OCI-M2 (cell line): ENCODE data around the gene SCAP.
A peak's percentile ranks its signal among the peaks of the same experiment; 100 is the strongest.

ENCODE experiments used
- DNase-seq: peaks from one replicate; lab custom pipeline; 2025; ENCODE audit not compliant: unreplicated experiment; lab: John Stamatoyannopoulos, UW

Gene SCAP

DNA sequence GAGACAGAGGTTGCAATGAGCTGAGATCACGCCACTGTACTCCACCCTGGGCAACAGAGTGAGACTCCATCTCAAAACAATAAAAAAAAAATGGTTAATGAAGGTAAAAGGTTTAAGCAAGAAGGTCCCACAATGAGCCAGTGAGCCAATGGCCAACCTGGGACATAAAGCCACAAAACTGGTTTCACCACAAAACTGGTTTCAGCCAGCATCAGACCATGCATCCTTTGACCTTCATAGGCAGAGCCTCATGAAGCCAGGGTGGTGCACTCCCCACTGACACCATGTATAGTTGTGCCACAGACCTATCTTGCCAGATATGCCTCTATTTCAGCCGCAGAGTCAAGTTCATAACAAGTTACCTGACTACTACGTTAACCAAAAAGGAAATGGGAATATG lies 41.9 kb downstream of the SCAP start:
- no peak for DNase-seq

DNA sequence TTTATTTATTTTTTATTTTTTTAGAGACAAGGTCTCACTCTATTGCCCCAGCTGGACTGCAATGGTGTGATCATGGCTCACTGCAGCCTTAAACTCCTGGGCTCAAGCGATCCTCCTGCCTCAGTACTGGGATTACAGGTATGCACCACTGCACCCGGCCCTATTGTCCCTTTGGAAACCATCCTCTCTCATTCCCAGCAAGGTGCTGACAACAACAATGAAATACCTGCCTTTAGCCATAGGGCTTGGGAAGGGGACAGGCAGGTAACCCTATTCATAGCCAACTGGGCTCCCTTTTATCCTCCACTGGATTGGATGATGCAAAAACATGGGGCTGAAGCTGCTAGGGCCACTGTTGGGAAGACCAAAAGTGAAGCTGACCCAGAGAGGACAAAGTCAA lies 43.1 kb downstream of the SCAP start:
- DNase-seq: no peak

DNA sequence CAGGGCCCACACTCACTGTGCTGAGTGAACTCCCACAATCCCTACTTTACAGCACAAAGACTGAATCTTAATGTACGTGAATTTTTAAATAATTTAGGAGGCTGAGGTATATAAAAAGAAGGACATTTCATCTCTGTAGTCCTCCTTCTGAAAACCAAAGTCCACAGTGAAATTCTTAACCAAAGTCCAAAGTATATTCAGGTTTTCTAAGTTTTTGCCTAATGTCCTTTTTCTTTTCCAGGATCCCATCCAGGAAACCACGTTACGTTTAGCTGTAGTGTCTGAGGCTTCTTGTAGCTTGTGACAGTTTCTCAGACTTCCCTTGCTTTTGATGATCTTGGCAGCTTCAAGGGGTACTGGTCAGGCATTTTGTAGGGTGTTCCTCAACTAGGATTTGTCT lies 44.5 kb downstream of the SCAP start:
- DNase-seq: no peak

DNA sequence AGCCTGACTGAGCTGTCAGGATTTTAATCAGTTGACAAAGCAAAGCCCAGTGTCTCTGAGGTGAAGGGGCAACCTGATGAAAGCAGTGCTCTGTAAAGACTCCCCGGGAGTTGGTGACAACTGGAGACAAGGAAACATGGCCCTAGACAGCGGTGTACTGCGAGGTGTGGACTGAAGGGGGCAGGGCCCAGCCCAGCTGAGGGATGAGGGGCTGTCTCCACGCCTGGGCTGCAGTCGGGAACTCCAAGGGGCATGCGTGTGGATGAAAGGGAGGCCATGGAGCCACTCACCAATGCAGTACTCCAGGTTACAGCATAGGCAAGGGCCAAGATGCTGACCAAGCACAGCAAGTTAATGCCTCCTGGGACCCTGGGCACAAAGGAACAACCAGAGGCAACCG lies 45.1 kb downstream of the SCAP start:
- no peak for DNase-seq

DNA sequence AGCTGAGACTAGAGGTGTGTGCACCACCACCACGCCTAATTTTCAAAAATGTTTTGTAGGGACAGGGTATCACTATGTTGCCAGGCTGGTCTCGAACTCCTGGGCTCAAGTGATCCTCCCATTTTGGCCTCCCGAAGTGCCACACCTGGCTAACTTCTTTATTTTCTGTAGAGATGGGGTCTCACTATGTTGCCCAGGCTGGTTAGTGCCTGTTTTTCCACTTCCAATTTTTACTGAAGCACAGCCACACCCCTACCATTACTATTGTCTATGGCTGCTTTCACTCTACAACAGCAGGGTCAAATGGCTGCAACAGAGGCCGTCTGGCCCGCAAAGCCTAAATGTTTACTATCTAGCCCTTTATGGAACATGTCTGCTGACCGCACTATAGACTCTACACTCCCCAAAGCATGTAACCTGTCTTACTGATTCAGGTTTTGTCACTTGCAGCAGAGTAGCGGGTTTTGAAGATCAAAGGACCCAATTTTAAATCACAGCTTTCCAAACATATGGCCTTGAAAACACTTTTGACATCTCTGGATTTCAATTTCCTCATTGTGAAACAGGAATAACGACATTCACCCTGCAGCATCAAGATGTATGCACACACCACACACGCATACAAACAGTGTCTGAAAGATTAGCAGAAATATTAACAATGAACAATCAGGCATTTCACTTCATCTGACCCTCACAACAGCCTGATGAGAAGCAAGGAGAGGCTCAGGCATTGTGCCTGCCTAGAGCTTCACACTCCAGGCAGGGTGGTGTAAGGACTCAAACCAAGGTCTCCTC lies 46.1 kb downstream of the SCAP start:
- DNase-seq: no peak

DNA sequence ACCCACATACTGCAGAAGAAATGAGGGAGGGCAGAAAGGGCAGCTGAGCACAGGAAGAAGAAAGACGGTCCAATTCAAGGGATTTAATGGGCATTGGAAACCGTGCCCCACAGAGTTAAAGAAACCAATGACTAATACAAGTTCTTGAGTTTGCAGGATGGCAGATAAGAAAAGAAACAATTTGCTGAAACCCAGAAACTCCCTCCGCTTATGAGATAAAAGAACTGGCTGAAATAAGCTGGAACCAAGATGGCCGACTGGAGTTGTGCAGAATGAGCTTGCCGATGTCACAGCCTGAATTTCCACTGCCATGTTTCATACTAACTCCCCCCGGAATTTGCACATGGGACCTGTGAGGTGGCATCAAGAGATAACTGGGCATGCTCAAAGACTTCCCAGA lies 47.1 kb downstream of the SCAP start:
- no peak for DNase-seq

DNA sequence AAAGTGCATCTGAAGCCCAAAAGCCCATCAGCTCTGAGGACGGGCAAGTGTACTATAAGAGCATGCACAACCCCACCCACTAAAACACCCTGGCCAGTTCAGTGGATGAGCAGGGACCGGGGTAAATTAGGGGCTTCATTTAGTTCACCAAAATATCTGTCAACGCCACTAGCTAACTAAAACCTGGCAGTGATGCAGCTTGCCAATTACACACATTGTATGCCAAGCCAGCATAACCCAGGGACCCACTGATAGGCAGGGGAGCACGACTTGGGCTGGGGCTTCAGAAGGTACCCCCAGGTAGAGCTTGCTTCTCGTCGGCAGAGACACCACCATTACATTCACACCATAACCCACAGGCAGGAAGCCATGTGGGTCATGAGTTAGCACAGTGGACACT lies 47.9 kb downstream of the SCAP start:
- no peak for DNase-seq

DNA sequence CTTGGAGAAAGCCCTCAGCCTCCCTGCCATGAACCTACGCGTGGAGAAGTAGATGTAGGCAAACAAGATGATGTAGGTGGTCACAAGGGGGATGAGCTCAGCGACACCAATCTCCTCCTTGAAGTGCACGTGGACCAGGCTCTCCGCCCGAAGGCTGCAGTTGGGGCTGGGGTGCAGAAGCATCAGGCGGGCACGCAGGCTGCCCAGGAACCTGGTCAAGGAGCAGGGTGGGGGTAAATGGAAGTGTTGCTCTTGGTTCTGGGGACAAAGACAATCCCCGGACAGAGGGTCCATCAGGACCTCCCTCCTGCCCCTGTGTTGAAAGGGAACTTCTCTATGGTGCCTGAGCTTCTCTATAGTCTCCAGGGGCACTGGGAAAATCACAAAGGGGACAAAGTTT lies 49.8 kb downstream of the SCAP start:
- DNase-seq: no peak

DNA sequence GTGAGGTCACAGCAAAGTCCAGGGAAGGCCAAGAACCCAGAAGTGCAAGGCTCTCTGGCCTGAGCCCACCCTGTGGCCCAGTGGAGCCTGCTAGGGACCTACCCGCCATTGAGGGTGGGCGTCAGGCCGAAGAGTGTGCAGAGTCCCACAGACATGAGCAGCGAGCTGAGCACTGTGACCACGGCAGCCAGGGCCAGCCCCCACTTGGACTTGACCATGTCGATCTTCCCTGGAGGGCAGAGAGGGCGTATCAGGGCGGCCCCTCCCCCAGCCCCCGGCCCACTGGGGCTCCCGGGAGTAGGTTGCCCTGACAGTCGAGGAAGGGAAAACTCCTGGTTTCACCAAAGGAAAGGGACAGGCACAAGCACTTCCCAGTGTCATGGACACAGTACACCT lies 50.4 kb downstream of the SCAP start:
- DNase-seq: no peak

DNA sequence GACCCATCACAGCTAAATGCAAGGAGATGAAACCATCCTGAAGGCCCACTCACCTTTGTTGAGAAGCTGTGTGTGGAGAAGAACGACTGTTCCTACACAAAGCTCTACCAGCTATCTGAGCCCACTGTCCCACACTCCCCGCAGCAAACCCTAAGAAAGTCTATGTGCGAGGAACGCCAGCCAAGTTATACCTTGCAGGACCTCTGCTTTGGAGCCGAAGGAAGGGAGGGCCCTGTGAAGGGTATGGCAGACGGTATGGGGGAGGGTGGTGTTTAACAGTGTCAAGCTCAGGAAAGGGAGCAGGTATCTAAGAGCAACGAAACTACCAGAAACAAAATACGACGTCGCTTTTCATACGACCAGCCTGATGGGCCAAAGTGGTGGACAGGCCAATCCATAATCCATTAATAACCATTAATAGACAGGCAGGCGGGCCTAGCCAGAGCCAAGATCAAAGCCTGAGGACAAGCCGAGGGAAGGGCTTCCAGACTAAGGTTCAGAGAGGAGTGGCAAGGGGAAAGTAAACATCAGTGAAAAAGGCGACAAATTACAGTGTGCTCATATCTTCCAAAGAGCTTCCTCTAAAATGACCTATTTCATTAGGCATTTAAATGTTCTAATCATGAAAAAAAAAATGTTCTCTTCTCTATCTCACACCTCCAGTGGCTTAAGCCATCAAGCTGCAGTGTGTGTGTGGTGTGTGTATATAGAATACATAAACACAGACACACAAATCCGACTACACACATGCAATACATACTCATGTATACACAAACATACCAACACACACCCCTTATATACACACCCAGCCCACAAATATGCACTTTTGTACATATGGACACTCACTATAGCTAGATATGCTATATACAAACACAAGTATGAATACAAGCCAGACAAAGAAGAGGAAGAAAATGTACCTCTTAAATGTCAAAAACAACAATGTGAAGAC lies 51.0 kb downstream of the SCAP start:
- DNase-seq: no peak

DNA sequence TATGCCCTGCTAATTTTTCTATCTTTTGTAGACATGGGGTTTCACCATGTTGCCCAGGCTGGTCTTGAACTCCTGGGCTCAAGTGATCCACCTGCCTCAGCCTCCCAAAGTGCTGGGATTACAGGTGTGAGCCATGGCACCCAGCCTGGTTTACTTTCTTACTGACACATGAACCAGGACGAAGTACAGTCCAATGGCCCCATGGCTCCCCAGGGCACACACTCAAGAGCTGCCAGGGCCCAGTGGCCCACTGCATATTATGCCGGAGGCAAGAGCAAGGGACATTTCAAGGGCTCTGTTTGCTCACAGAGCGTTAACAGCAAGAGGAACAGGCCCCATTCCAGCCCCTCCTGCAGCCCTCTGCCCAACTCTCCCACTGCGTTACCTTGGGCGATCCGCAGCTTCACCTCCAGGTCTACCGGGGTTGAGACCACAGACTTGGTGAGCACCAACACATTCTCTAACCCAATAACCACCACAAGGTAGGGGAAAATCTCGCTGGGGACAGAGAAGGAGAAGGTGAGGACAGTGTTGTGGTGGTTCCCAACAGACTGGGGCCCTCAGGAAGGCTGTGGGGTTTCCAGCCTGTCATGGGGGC lies 52.1 kb downstream of the SCAP start:
- no peak for DNase-seq

DNA sequence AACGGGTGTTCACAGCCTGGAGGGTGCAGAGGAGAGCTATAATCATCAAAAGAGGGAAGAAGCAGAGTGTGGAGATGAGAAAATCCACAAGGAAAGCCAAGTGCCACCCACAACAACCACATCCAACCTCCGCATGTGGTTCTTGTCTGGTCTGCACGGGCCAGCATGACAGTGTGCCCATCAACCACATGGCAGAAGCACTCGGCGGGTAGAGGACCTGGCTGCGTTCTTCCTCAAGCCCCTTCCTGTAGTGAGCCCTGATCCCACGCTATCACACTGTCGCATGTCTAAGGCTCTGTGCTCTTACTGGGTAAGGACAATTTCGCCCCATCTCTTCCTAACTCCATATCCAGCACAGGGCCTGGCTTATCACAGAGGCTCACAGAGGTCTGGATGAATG lies 53.0 kb downstream of the SCAP start:
- no peak for DNase-seq

DNA sequence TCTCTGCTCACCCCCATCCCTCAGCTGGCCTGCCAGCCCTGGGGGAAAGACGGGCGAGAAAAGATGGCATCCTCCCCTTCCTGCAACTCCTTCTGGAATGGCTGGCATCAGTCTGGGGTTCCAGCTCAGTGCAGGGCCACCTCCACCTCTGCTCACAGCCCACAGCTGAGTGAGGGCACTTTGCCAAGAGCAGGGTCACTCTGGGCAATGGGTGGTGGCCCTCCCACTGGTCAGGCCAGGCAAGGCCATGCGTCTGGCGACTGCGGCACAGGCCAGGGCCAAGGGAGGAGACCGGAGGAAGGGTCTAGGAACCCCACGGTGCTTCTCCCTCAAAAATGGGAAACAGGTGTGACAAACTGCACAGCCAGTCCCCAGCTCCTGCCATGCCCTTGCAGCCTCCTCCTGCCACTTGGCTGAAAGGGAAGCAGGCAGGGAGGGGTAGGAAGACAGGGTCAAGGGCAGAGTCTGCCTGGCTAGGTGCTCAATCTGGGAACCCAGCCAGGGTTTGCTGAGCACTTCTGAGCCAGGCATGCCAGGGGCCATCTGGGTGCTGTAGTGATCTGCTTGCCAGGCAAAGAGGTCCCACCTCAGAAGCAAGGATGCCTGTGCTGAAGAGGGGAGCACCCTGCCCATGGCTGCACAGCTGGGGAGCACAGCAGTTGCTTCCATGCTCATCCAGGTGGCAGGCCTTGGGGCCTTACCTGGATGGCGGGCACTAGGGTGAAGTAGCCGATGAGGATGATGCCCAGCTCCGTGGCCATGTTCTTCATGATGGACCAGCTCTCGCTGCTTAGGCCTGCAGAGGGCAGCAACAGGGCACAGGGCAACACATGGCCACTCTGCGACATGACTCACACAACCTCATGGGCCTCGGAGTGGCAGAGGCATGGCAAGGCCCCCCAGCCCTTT lies 53.7 kb downstream of the SCAP start:
- no peak for DNase-seq

DNA sequence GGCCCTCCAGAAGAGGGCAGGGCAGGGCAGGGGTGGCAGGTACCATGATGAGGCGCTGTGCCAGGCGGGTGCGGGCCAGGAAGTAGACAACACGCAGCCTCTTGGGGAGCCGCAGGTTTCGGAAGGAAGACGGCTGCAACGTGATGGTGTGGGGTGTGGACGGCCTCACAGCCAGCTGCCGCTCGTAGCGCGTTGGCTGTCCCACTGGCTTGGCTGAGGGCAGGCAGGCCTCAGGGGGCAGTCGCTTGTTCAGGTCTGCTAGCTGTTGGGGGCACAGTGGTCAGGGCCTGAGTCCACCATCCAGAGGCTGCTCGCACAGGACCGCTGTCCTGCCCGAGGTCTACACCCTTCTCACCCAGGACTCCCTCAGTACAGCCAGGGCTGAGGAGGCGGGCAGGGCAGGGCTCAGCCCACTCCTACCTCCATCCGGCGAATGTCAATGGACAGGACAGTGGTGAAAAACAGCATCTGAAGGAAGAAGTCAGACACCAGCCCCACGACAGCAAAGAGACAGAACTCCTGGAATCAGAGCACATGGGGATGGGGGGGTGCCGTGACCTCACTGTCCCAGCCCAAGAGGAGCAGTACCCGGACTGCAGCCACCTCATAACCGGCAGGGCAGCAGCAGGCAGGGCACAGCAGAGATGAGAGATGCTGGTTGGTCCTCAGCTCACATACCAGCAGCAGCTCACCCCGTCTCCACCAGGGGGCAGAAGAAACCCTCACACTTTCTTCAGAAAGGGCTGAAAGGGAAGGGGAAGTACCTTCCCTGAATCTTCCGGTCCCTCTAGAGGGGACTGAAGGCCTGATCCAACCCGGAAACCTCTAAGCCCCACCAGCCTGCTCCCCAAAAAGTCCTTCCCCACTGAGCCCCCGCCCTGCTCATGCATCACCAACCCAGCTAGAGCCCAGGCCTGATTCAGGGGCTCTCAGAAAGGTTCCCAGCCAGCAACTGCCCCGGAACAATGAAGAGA lies 54.9 kb downstream of the SCAP start:
- peak; percentile 40 for DNase-seq

DNA sequence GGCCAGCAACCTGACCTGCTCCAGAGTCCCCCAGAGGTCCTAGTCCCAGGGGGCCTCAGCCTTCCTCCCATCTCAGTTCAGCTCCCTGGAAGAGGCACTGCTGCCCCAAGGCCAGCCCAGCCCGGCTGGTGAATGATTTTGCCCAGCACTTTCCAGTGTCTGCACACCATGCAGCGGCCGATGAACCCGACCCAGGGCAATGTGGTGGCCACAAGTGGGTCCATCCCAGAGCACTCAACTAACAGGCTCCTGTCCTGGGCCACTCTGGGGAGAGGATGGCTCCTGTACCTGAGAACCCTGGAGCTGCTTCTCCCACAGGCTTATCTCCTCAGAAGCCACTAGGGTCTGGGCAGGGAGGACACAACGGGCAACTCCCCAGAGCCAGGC lies 55.7 kb downstream of the SCAP start:
- DNase-seq: no peak

DNA sequence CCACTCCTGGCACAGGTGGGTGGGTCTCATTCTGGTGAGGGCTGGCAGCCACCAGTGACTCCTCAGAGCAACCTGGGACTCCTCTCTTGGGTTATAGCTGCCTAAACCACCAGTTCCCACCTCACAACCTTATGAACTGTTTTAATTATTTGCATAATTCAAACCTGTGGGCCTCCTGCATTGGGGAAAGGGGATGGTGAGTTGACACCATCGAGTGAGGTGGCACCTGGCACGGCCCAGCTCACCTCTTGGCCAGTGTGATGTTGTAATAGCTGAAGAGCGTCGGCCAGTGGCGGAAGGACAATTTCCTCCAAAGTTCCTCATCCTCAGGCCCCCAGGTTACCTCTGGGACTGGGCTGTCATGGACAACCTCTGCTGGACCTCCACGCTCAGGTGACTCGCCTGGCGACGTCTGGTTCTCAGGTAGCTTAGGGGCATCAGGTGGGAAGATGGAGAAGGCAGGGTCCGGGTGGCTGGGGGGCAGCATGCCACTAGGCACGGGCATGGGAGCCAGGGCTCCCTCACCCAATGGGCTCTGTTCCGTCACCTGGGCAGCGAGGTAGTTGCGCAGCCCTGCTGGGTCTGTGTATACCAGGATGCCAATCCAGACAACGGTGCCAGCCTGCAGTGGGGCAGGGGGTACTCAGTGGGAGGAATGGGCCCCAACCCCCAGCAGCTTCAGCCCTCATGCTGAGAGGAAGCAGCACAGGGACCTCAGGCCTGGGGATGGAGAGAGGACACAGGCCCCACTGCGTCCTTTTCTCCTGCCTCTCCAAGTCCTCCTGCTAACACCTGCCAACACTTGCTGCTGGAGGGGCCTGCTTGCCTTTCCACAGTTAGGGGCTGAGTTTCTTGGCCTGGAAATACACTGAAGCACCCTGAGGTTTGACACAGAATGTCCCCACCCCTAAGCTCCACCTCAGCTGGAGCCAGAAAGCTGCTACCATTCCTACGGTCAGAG lies 56.4 kb downstream of the SCAP start:
- no peak for DNase-seq

DNA sequence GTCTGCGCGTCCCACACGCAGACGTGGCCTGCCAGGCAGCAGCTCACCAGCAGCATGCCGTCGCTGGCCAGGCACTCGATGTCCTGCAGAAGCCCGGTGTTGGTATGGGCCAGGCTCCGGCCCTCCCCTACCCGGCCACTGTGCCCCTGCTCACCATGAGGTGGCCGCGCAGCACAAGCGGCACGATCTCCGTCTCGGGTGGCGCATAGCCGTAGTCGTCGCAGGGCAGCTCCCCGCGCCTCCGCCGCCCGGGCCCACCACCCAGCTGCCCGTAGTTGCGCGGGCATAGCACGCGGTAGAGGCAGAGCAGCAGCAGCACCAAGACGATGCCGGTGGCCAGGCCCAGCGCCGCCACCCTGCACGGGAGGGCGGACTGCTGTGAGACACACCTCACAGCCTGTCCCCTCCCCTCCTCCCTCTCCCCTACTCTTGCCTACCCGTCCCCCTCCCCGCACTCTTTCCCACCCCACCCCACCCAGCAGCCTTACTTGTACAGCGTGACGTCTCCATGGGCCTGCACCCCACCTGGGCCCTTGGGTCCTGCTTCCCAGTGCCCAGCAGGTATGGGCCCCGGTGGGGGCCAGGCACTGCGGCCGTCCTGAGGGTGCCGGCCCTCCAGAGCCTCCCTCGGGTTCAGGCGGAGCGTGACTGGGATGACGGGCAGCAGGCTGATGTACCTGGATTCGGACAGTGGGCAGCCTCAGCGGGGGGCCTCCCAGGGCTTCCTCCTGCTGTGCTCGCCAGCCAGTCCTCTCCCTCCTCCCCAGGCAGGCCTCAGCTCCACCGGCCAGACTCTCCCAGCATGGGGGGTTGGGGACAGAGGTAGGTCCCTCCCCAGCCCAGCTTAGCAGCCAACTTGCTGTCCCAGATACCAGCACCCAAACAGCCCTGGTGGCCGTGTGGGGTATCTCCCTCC lies 57.3 kb downstream of the SCAP start:
- DNase-seq: no peak

DNA sequence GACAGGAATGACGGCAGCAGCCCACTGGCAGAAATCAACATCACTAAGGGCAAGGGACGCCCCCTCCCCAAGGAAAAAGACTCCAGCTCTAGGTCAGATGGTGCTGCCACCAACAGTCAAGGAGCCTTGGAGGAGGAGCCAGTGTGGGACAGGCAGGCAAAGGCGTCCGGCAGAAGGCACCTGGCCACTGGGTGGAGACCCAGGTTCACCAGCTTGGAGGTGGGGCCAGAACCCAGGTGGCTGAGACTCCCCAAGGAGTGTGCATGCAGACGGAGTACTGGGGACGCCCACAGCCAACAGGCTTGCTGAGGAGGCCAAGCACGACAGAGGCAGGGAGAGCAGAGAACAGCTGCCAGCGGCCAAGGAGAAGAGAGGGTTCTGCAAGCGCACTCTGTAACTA lies 59.7 kb downstream of the SCAP start:
- DNase-seq: no peak
